D341Med (cell line): ENCODE data around the gene ARL8B.

Experiments used
- DNase-seq: peaks from one replicate; pipeline ENCODE4 v3.0.0; 2012; ENCODE audit warnings: low spot score

The ARL8B gene

DNA sequence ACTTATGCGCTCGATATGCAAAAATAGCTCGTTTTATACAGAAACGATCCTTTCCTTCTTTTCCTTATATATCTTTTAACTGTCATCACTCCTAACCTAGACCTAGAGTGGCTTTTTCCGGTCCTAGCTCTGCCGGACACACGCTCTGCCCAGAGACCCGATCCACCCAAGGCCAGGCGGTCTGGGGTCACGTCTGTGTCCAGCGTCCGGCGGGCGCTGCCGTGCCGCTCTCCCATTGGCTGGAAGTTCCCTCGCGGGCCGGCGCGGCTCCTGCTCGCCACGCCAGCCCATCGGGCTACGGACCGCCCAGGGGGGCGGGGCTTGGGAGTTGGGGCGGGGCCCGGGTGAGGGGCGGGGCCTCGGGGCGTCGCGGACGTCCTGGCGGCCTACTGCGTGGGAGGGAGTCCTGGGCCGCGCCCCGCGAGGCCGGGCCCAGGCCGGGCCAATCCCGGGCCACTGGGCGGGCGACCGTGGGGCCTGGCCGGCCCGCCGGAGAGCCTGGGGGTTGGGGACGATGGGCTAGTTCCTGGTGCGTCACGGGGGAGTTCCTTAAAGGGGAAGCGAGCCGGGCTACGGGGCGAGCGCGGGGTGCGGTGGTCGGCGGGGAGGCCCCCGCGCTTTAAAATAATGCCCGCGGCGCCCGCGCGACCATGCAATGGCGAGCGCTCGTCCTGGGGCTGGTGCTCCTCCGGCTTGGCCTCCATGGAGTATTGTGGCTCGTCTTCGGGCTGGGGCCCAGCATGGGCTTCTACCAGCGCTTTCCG, 65.2 kb downstream of the ARL8B start, which contains the start of gene EDEM1:
TSS of gene EDEM1 (plus strand) at position 552 of the 764 bp plus-strand sequence. CDS start at position 651, 99 bp downstream.
- DNase-seq = peak; percentile 99

DNA sequence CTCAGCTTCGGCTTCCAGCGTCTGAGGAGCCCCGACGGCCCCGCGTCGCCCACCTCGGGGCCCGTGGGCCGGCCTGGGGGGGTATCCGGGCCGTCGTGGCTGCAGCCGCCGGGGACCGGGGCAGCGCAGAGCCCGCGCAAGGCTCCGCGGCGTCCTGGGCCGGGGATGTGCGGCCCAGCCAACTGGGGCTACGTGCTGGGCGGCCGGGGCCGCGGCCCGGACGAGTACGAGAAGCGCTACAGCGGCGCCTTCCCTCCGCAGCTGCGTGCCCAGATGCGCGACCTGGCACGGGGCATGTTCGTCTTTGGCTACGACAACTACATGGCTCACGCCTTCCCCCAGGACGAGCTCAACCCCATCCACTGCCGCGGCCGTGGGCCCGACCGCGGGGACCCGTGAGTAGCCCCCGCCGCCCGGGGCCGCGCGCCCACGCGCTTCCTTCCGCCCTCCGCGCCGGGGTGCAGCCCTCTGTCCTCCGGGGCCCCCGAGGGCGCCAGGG, 65.9 kb downstream of the ARL8B start:
- peak; percentile 78 for DNase-seq

DNA sequence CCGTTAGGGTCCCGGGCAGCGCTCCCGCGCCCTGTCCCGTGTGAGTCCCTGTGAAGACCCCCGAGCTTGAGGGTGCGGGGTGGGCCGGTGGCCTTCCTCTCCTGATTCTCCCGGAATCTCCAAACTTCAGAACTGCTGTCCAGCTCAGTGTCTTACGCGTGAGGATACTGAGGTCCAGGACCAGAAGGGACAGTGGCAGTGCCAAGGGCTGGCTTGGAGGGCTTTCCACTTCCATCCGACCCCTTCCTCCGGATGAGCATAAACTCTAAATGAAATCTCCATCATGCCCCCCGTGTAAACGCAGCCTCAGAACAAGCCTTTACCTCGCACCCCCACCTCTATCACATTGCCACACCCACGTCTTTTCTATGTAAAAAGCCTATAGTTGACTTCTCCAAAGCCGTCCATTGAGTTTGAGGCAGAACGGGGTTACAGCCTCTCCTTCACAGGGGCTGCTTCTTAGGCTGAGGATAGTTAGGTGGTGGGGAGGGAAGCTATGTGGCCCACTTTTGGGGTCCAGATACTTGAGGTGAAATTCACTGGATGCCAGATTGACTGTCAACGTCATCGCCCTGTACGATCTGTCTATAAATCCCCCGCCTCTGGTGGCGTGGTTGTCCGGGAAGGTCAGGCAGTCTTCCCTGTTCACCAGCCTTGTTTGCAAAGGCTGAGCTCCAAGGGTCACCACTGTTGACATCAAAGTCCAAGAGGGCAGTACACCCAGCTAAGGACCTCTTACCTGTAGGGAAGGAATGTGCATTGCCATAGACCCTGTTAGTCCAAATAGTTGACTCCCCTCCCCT, 66.5 kb downstream of the ARL8B start:
- peak; percentile 48 for DNase-seq

DNA sequence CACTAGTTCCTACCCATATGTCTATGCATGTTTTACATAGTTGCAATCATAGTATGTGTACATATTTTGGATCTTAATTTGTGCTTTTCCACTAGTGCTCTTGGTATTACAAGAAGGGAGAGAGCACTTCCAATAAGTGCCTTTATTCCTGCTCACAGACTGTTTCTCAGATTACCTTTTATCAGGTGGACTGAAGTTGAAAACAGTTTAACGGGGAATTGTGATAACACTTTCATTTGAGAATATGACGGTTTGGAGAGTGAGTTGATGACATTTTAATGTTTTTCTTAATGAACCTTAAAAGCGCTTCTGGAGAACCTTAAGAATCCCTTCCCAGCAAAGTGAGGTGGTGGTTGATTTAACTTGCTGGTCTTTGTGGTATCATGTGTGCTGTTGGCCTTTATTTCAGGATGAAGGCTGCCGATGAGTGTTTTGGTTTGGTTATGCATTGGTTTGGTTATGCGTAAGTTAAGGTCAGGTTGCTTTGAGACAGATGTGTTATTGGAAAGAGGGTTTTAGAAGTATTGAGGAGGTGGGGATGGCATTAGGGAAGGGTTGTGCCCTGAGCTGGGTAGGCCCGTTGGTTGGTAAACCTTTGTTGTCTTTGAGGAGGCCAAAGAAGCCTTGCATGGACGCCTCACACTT, 68.2 kb downstream of the ARL8B start:
- no peak for DNase-seq

DNA sequence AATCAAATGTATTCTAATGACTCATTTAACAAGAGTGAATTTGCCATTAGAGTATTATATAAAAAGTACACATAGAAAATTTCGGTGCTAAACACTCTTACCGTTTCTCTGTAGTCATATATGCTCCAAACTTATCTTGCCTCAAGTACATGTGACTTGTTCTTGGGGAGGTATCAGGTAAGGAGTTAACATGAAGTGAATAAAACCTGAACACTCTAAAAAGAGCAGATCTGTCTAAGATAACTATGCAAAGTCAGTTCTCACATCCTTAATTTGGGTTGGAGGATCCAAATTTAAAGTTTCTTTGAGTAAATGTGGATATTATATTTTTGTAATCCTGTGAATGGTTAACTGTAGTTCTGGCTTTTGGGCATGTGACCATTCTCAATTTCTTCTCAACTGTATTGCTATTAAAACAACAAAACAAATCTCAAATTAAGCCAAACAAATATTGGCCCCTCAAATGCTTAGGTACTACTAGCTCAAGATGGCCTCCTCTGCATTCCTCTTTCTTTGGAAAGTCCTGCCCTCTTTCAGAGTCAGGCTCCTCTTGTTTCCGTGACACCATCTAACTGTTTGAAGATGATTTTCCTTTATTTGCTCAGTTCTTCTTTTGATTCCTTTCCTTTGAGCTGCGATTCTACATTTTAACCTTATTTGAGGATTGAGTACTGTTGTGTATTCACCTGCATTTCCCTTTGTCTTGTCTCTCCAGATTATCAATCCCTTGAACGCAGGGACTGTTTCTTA, 69.6 kb downstream of the ARL8B start:
- no peak for DNase-seq

DNA sequence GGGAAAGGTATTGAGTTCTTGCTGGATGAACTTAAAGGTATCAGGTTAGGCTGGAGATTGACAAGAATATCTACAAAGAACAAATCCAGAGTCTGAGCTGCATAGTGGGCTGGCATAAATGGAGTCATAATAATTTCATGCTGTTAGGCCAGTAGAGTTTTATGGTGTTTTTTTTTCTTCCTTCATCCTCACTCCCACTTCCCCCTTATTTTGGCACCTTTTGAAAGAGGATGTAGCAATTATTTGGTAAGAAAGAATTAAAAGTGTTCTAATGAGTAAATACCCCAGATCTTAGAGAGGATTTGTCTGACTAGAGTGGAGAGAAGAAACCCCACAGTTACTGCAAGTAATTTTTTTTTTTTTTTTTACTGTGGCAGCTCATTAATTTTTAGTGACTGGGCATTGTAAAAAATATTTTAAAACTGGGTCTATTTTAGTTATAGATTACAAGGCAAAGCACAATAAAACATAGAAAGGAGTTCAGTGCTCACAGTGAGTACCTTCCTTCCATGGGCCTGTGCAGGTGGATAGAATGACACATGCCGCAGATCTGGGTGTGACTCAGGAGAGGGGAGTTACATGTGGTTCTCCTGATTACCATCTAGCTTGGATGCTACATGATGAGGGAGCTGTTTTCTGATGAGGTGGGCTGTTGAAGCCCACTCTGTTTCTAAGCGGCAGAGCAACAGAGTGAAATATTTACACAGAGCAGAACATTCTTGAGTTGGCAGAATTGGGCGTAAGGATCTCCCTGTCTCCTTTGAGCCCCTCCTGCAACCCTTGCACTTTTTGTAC, 70.7 kb downstream of the ARL8B start:
- DNase-seq = no peak

DNA sequence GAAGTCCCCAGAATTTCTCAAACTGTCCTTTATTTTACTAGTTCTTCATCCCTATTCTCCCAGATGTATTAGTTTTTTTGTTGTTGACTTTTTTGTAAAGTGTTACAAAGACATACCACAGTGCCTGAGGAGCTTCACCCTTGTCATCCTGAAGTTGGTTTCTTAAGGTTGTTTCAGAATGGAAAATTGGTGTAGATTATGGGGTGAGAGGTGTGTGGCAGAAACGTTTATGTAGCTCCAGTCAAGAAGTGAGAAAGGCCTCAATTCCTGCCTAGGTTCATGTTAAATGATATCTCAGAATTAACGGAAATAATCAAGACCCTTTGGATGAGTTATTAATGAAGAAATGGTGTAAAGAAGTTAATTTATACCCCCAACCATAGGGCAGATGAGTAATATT, 72.2 kb downstream of the ARL8B start:
- DNase-seq = no peak

DNA sequence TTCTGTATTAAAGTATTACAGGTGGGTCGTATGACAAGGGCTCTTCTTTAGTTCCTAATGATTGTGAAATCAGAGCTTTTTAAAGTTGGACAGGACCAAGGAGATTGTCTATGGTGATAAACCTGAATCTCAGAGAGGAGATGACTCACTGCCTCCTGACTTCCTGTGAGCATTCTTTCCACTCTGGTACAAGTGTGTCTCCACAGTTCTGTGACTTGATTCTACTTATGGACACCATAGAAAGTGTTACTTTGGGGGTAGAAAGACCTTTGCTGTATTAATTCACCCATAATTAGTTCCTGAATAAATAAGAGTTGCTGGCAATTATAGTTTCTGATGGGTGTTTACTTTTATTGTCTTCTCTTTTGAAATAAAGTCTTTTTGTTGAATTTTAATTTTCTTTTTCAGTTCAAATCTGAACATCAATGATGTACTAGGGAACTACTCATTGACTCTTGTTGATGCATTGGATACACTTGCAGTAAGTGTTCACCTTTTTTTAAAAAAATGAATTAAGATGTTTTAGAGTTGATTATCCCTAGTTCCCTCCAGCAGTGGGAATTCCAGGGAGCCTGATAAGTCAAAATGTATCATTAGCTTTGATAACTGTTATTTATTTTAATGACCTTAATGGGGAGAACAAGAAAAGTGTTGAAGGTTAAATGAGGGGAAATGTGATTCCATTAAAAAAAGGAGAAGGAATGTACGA, 72.9 kb downstream of the ARL8B start:
- no peak for DNase-seq

DNA sequence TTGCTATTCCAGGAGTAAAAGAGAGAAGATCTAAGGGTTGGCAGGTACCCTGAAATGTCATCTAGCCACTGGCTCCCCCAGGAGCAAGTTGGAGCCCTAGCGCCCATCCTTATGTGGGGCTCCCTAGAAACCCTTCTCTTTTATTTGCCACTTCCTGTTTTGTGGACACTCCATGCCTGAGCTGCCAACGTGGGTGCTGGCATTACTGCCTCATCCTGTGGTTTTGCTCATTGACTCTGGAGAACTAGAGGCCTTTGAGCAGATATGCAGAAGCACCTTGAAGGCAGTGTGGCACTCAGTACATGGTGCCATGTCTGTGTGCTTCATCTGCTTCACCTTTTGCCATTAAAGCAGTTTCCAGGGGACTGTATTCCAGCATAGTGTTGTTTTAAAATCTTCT, 73.5 kb downstream of the ARL8B start:
- DNase-seq = no peak

DNA sequence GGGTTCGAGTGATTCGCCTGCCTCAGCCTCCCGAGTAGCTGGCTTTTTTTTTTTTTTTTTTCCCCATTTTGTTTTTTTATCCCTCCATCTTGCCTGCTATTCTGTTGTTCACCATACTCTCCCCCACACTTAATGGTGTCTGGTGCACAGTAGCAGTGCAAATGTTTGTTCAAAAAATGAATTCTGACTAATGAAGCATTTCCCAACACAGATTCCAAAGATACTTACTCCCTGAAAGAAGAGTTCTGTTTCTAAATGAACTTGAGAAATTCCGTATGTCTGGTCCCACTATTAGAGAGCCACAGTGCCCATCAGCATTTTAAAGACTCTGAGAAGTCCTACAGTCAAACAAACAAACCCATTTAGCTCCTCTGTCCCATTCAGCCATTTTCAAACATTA, 74.9 kb downstream of the ARL8B start:
- no peak for DNase-seq

DNA sequence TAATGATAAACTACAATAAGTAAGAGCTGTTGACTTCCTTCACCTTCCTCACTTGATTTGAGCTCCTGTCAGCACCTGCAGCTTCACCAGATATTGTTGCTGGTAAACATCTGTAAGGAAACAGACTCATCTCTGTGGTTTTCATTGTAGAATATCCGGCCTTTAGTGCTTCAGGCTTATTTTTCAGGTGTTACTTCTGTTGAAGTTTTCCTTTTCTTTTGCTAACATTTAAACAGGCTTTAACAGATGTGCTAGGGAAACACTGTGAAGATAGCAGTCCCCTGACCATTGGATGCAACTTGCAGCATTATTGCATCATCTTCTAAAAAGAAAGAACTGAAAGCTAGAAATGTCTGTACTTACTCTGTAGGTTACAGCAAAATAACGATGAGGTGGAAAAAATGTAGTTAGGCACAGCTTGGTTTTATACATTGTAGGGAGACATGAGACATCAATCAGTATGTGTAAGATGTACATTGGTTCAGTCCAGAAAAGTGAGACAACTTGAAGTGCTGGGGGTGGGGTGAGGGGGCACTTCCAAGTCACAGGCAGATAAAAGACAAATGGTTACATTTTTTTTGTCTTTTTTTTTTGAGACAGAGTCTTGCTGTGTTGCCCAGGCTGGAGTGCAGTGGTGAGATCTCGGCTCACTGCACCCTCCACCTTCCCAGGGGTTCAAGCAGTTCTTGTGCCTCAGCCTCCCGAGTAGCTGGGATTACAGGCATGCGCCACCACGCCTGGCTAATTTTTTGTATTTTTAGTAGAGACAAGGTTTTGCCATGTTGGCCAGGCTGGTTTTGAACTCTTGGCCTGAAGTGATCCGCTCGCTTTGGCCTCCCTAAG, 75.6 kb downstream of the ARL8B start:
- no peak for DNase-seq

DNA sequence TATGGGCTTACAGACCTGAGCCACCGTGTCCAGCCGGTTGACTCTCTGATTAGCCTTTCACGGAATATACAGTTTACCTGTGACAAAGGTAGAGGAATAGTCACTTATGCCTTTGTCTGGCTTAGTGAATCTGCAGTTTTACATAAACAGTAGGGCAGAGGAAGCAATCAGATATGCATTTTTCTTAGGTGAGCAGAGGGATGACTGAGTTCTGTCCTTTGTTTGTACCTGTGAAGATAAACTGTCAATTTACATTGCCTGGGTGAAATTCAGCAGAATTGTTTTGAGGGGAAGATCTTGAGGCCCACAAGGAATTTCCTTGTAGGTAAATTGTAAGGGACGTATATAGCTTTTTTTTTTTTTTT, 76.2 kb downstream of the ARL8B start:
- DNase-seq = no peak

DNA sequence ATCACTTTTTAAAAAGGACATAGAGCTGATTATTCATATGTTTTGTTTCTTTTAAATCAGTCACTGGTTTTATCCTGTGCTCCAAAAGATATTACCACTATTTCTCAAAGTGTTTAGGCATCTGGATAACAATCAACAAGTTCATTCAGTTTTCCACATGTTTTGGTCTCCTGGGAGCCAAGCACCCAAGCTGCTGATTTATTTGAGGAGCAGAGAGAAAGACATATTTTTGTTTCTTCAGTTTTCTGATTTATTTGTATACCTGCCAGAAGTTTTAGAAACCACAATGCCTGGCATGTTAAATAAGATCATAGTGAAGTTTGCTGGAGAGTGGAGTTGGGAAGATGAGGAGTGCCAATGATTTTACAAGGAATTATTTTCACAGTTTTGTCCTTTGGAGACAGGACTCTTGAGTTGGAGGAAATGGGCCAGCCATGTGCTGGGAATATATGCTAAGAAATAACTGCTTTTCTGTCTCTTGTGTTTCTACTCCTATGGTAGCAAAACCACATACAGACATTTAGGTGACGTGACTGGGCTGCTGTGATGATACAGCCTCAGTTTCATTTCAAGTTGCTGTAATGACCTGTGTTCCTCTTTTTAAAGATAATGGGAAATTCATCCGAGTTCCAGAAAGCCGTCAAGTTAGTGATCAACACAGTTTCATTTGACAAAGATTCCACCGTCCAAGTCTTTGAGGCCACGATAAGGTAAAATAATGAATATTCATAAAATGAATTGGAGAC, 77.1 kb downstream of the ARL8B start:
- DNase-seq = no peak

DNA sequence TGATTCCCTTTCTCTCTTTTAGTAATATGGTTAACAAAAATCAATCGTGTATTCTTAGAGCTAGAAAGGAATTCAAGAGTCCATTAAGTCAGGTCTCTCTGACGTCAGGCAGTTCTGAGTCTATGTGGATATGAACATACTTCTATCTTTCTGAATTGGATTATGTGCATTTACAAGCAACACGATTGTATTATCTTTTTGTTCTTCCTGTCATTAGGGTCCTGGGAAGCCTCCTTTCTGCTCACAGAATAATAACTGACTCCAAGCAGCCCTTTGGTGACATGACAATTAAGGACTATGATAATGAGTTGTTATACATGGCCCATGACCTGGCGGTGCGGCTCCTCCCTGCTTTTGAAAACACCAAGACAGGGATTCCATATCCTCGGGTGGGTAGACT, 79.4 kb downstream of the ARL8B start:
- no peak for DNase-seq

DNA sequence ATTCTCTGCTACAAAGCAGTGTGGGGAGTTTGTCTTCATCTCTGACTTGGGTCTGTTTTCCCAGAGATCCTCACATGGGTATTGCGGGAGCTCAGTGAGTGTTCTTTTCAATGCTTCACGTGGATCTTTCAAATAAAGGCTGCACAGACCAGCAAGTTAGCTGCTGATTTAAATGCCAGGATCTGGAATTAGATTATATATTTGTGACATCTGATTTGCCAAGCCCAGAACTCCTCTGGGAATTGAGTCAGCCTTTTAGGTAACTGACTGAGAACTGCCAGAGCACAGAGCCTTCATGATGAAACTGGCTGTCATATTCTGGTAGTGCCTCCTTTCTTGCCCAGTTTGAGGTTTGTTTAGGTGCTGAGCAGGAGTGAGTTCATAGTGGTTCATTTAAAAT, 80.1 kb downstream of the ARL8B start:
- DNase-seq = no peak

DNA sequence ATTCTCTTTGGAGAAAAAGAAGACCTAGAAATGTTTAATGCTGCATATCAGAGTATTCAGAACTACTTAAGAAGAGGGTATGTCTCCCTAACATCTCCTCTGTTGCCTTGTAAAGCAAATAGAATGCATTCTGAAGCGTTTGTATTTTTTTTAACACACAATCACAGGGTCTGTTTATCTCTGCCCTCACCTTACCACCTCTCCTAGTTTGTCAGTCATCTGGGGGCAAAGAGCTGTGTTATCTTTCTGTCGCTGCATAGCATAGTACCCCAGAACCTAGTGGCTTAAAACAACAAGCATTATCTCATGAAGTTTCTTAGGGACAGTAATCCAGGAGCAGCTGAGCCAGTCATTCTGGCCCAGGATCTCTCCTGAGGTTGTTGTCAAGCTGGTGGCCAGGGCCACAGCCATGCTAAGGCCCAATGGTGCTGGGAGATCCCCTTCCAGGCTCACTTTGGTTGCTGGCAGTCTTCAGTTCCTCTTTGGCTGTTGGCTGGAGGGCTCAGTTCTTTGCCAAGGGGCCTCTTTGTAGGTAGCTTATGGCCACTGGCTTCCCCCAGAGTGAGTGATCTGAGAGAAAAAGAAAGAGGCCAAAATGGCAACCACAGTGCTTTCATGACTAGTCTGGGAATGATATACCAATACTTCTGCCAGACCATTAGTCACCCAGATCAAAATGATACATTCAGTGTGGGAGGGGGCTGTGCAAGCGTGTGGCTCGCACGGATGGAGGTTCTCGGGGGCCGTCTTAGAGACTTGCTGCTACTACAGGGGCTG, 83.3 kb downstream of the ARL8B start:
- no peak for DNase-seq

DNA sequence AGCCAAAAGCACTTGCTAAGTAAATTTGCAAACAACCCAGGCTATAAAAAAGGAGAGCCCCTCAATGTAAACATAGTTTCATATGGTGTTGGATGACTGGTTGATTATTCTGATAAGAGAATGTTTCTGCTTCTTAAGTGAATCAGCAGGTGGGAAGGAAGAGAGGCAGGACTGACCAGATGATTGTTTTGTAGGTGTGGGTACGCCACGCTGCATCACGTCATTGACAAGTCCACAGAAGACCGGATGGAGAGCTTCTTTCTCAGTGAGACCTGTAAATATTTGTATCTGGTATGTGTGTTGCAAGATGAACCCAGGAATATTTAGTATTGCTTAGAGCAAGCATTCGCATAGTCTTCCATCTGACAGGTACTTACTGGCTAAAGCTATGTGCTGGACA, 88.8 kb downstream of the ARL8B start:
- DNase-seq = no peak
